ENCODE results near the gene TBC1D12. TPM values are rescaled to one million over a fixed set of nuclear protein-coding genes. Genes with fewer than 3 reads are reported as not detected.
A peak's percentile ranks its signal among the peaks of the same experiment; 100 is the strongest.

TBC1D12 gene
- total RNA-seq, 4 donors from 2014 or later = 30.0 to 36.0 (median 32.9) TPM

DNA sequence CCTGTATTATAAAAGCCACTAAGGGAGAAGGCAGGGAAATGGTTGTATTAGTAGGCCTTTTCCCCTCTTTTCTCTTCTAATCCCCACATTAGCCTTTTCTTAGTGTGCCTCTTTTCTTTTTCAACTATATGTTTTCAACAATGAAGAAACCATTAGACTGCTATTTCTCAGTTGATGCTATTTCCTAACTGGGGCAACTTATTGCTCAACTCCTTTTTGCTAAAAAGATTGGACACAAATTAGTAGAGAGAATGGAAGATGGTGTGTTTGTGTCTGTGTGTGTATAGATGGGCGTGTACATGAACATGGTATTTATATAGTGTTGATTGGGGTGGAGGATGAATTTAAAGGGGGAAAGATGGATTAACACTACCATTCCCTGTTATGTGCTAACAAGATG, 28.4 kb downstream of the TBC1D12 start:
- H3K27me3 ChIP-seq = no peaks in the 10 kb centered on the region
- WGBS, 2 donors = 91 to 96% methylated on average over 1 of the region's 1 CpG
- peaks cover 0 to 40% (median 7%) of the 10 kb centered on the region in 4 donors for H3K4me1 ChIP-seq
- H3K9me3 ChIP-seq = peaks cover 0 to 10% (median 1%) of the 10 kb centered on the region in 4 donors
- H3K27ac ChIP-seq = peak overlapping the region in 1 of 4 donors; percentile 30
- no peak overlapping the region for H3K4me3 ChIP-seq
- peak in 1 of 2 donors; percentile 16 for TF ChIP-seq EP300 (IDR thresholded peaks at IDR 0.05)
- TF ChIP-seq, protein P1, sequence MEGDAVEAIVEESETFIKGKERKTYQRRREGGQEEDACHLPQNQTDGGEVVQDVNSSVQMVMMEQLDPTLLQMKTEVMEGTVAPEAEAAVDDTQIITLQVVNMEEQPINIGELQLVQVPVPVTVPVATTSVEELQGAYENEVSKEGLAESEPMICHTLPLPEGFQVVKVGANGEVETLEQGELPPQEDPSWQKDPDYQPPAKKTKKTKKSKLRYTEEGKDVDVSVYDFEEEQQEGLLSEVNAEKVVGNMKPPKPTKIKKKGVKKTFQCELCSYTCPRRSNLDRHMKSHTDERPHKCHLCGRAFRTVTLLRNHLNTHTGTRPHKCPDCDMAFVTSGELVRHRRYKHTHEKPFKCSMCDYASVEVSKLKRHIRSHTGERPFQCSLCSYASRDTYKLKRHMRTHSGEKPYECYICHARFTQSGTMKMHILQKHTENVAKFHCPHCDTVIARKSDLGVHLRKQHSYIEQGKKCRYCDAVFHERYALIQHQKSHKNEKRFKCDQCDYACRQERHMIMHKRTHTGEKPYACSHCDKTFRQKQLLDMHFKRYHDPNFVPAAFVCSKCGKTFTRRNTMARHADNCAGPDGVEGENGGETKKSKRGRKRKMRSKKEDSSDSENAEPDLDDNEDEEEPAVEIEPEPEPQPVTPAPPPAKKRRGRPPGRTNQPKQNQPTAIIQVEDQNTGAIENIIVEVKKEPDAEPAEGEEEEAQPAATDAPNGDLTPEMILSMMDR (IDR thresholded peaks at IDR 0.05) = no peak
- H3K36me3 ChIP-seq = no peaks in the 10 kb centered on the region
- peak in 1 of 2 donors; percentile 29 for DNase-seq (ENCODE audit: low spot score in 2 of 2)

DNA sequence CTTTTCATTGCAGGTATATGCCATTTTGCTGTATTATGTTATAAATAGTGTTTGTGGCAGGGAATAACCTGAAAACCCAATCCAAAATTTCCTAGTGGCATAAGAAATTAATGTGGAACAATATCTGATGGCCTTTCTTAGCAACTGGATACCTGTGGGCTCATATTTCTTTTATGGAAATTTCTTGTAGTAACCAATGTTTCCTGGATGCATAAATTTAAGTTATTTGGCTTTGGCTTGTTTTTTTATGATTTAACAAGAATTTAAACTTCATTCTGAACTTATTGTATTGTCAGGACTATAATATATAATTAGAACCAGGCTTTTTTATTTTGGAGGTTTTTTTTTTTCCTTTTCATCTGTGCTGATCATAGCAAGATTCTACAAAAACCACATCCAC, 30.1 kb downstream of the TBC1D12 start:
- no peak overlapping the region for H3K4me3 ChIP-seq
- H3K4me1 ChIP-seq = peaks cover 0 to 40% (median 7%) of the 10 kb centered on the region in 4 donors
- H3K27me3 ChIP-seq = no peaks in the 10 kb centered on the region
- H3K27ac ChIP-seq = no peak overlapping the region
- TF ChIP-seq EP300 (IDR thresholded peaks at IDR 0.05) = no peak
- TF ChIP-seq, protein P1 (IDR thresholded peaks at IDR 0.05) = no peak
- TF ChIP-seq POLR2A (IDR thresholded peaks at IDR 0.05) = no peak
- H3K9me3 ChIP-seq = peaks cover 0 to 15% (median 4%) of the 10 kb centered on the region in 4 donors
- DNase-seq (ENCODE audit: low spot score in 2 of 2) = no peak
- H3K36me3 ChIP-seq = no peaks in the 10 kb centered on the region

DNA sequence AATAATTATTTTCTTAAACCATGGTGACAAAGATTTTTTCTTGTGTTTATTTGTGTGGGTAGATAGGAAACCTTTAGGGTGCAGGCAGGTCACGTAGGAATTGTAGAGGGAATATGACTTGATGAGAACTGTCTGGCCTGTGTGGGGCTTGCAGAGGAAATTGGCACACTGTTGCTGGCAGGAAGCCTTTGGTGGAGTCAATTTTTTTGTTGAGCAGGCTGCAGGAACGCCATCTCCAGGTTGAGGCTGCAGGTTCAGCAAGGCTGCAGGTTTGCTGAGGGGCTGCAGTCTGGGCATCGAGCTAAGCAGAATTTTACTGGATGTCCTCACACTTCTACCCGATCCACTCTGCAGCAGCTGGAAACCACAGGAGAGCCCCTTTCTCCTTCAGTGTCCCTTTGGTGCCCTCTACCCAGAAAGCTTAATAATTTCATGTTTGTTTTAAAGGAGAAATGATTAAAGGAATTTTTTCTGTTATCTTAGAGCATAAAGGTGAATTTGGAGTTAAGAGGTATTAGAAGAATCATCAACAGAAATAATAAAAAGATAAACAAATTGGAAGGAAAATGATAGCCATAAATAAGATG, 37.0 kb downstream of the TBC1D12 start:
- no peaks in the 10 kb centered on the region for H3K36me3 ChIP-seq
- no peak for DNase-seq (ENCODE audit: low spot score in 2 of 2)
- no peak overlapping the region for H3K27ac ChIP-seq
- 44 to 49% methylated on average over 4 of the region's 4 CpGs for WGBS, 2 donors
- H3K27me3 ChIP-seq = no peaks in the 10 kb centered on the region
- H3K4me3 ChIP-seq = no peak overlapping the region
- H3K4me1 ChIP-seq = peaks cover 0 to 28% (median 0%) of the 10 kb centered on the region in 4 donors
- peaks cover 0 to 26% (median 6%) of the 10 kb centered on the region in 4 donors for H3K9me3 ChIP-seq
- TF ChIP-seq POLR2A (IDR thresholded peaks at IDR 0.05) = no peak
- TF ChIP-seq, protein P1 (IDR thresholded peaks at IDR 0.05) = no peak
- TF ChIP-seq EP300 (IDR thresholded peaks at IDR 0.05) = no peak

DNA sequence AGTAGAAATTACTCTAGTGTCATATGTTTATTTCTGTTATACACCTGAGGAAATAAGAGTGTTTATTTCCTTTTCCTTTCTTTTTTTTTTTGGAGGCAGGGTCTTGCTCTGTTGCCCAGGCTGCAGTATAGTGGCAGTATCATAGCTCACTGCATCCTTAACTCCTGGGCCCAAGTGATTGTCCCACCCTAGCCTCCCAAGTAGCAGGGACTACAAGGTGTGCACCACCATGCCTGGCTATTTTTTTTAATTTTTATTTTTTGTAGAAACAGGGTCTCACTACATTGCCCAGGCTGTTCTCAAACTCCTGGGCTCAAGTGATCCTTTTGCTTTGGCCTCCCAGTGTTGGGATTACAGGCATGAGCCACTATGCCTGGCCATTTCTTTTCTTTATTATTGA, 37.8 kb downstream of the TBC1D12 start:
- H3K4me3 ChIP-seq = no peak overlapping the region
- TF ChIP-seq, protein P1 (IDR thresholded peaks at IDR 0.05) = no peak
- TF ChIP-seq EP300 (IDR thresholded peaks at IDR 0.05) (no peak), POLR2A (IDR thresholded peaks at IDR 0.05) (no peak)
- H3K9me3 ChIP-seq = peaks cover 0 to 26% (median 6%) of the 10 kb centered on the region in 4 donors
- H3K4me1 ChIP-seq = peaks cover 0 to 27% (median 0%) of the 10 kb centered on the region in 4 donors
- no peak for DNase-seq (ENCODE audit: low spot score in 2 of 2)
- H3K36me3 ChIP-seq = no peaks in the 10 kb centered on the region
- H3K27ac ChIP-seq = no peak overlapping the region
- no peaks in the 10 kb centered on the region for H3K27me3 ChIP-seq

DNA sequence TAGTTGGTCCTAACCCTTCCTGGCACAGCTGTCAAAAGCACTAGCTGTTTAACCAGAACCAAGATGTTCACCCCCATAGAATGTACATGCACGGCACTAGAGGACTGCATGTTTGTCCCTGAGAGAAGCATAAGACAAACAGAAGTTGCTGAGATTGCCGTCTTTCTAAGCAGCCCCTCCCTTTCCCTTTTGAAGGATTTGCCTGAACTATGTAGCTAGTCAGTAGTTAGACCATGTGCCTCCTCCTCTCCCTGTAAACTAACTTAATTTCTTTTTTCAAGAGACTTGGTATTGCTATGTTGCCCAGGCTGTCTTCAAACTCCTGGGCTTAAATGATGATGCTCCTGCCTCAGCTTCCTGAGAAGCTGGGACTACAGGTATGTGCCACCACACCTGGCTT, 40.7 kb downstream of the TBC1D12 start:
- WGBS, 2 donors = 47 to 48% methylated on average over 2 of the region's 2 CpGs
- Histone ChIP-seq H3K27ac (no peak overlapping the region), H3K27me3 (no peaks in the 10 kb centered on the region), H3K36me3 (no peaks in the 10 kb centered on the region), H3K4me3 (no peak overlapping the region), H3K4me1 (peaks cover 0 to 21% (median 0%) of the 10 kb centered on the region in 4 donors), H3K9me3 (peaks cover 0 to 4% (median 0%) of the 10 kb centered on the region in 4 donors)
- DNase-seq (ENCODE audit: low spot score in 2 of 2) = no peak
- TF ChIP-seq POLR2A (IDR thresholded peaks at IDR 0.05) (no peak), EP300 (IDR thresholded peaks at IDR 0.05) (no peak)
- TF ChIP-seq, protein P1 (IDR thresholded peaks at IDR 0.05) = no peak
